Parathyroid adenoma (tissue), 2 donors: Measurements from ENCODE around the gene PIK3R1.

Experiments used
- H2AFZ ChIP-seq: fragments of 300-600 bp; sonication (generic); one replicate; pipeline ENCODE4 v1.7.0; 2017; ENCODE audit warnings: antibody characterized with exemption, mild to moderate bottlenecking
- H3K27ac ChIP-seq: fragments of 300-600 bp; sonication (generic); one replicate; pipeline ENCODE4 v1.7.0; 2017
- H3K27me3 ChIP-seq: fragments of 300-600 bp; sonication (generic); one replicate; pipeline ENCODE4 v1.7.0; 2017; ENCODE audit warnings: low read length; ENCODE audit not compliant: control insufficient read depth, insufficient read depth
- H3K36me3 ChIP-seq: fragments of 300-600 bp; sonication (generic); one replicate; pipeline ENCODE4 v1.7.0; 2017; ENCODE audit warnings: low read length; ENCODE audit not compliant: control insufficient read depth, insufficient read depth
- H3K4me1 ChIP-seq: fragments of 300-600 bp; sonication (generic); one replicate; pipeline ENCODE4 v1.7.0; 2017; ENCODE audit warnings: control low read depth
- H3K4me2 ChIP-seq: fragments of 300-600 bp; sonication (generic); one replicate; pipeline ENCODE4 v1.7.0; 2017; ENCODE audit warnings: low read length
- H3K4me3 ChIP-seq: fragments of 300-600 bp; sonication (generic); one replicate; pipeline ENCODE4 v1.7.0; 2017; ENCODE audit warnings: low read depth, low read length
- H3K79me2 ChIP-seq: fragments of 300-600 bp; sonication (generic); one replicate; pipeline ENCODE4 v1.7.0; 2017; ENCODE audit warnings: control low read depth
- H3K9ac ChIP-seq: fragments of 300-600 bp; sonication (generic); one replicate; pipeline ENCODE4 v1.7.0; 2017; ENCODE audit warnings: mild to moderate bottlenecking
- H3K9me3 ChIP-seq: fragments of 300-600 bp; sonication (generic); one replicate; pipeline ENCODE4 v1.7.0; 2017; ENCODE audit warnings: low read length; ENCODE audit not compliant: control insufficient read depth
- TF ChIP-seq, protein P1 (sequence below): fragments of 300-600 bp; sonication (generic); IDR thresholded peaks from one replicate; pipeline ENCODE4 v1.7.0; 2017; ENCODE audit warnings: antibody characterized with exemption, mild to moderate bottlenecking
- donor health status: primary hyperparathyroidism.

The PIK3R1 gene

DNA sequence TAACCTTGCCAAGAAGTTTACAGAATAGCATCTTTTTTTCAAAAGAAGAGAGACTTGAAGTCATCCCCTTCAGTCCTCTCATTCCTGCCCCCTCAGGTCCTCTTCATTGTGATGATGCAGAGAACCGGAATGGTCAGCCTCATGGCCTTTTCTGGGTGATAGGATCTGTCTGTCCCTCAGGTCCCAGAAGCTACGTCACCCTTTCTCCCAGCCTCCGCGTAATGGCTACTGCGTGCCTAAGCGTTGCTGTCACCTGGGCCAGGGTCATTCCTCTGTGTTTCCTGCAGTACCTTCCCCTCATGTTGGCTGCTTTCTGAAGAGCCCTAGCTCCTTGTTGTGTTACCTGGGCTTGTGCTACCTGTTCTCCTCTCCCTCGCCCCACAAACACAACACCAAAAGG, 4.7 kb downstream of the PIK3R1 start:
- Histone ChIP-seq H3K4me3 (no peak overlapping the region), H3K9me3 (no peaks in the 10 kb centered on the region), H3K36me3 (no peaks in the 10 kb centered on the region), H3K4me1 (peaks cover 19% of the 10 kb centered on the region), H2AFZ (no peak overlapping the region), H3K27me3 (no peaks in the 10 kb centered on the region), H3K4me2 (no peak overlapping the region), H3K27ac (no peak overlapping the region), H3K79me2 (peaks cover 68% of the 10 kb centered on the region), H3K9ac (no peak overlapping the region)
- TF ChIP-seq, protein P1, sequence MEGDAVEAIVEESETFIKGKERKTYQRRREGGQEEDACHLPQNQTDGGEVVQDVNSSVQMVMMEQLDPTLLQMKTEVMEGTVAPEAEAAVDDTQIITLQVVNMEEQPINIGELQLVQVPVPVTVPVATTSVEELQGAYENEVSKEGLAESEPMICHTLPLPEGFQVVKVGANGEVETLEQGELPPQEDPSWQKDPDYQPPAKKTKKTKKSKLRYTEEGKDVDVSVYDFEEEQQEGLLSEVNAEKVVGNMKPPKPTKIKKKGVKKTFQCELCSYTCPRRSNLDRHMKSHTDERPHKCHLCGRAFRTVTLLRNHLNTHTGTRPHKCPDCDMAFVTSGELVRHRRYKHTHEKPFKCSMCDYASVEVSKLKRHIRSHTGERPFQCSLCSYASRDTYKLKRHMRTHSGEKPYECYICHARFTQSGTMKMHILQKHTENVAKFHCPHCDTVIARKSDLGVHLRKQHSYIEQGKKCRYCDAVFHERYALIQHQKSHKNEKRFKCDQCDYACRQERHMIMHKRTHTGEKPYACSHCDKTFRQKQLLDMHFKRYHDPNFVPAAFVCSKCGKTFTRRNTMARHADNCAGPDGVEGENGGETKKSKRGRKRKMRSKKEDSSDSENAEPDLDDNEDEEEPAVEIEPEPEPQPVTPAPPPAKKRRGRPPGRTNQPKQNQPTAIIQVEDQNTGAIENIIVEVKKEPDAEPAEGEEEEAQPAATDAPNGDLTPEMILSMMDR = no peak

DNA sequence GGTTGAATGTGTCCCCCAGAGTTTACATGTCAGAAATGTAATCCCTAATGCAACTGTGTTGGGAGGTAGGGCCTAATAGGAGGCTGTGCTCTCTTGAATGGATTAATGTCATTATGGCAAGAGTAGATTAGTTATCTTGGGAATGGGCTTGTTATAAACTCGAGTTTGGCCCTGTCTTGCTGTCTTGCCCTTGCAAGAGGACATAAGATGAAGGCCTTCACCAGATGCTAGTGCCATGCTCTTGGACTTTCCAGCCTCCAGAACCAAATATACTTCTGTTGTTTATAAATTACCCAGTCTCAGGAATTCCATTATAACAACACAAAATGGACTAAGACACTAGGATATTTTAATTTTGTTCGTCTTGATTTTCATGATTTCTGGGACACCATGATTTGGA, 5.4 kb downstream of the PIK3R1 start:
- Histone ChIP-seq H3K27ac (no peak overlapping the region), H3K4me2 (no peak overlapping the region), H2AFZ (no peak overlapping the region), H3K9ac (no peak overlapping the region), H3K4me3 (no peak overlapping the region), H3K27me3 (no peaks in the 10 kb centered on the region), H3K36me3 (no peaks in the 10 kb centered on the region), H3K4me1 (peaks cover 21% of the 10 kb centered on the region), H3K79me2 (peaks cover 75% of the 10 kb centered on the region), H3K9me3 (no peaks in the 10 kb centered on the region)
- TF ChIP-seq, protein P1 = no peak

DNA sequence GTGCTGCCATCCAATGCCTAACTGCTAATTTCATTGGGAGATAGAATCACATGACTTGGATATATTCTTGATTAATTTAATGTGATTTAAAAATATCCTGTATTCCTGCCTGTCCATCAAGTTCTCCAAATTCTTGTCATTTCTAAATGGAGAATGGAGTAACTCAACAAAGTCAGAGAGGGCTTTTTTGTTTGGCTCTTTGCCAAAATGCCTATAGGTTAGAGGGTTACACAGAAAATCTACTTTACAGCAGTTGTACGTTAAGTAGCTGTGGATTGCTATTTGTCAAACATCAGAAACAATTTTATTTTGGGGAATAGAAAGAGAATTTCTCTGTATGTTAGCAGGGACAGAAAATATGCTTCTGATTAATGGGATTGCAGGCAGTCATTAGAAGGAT, 5.9 kb downstream of the PIK3R1 start:
- H3K4me2 ChIP-seq = no peak overlapping the region
- H3K9me3 ChIP-seq = no peaks in the 10 kb centered on the region
- H3K36me3 ChIP-seq = no peaks in the 10 kb centered on the region
- no peak overlapping the region for H3K9ac ChIP-seq
- no peaks in the 10 kb centered on the region for H3K27me3 ChIP-seq
- no peak overlapping the region for H2AFZ ChIP-seq
- H3K27ac ChIP-seq = no peak overlapping the region
- no peak overlapping the region for H3K4me3 ChIP-seq
- peaks cover 21% of the 10 kb centered on the region for H3K4me1 ChIP-seq
- TF ChIP-seq, protein P1 = no peak
- peaks cover 80% of the 10 kb centered on the region for H3K79me2 ChIP-seq

DNA sequence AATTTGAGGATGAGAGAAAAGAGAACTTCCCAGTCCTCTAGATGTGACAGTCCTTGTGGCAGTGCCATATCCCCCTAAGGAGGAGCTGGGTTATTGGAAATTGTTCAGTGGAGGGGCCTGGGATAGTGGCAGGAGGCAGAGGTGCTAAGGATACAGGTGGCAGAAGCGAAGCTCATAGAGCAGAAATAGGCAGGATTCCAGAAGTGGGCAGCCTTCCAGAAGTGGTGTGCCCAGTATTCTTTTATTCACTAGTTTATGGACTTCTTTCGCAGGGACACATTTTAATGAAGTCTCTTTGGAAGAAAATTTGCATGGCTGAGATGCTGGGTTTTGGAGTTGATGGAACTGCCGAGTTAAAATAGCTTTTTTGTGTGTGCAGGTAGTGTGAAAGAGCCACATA, 6.8 kb downstream of the PIK3R1 start:
- TF ChIP-seq, protein P1 = no peak
- Histone ChIP-seq H3K4me3 (no peak overlapping the region), H3K79me2 (peaks cover 82% of the 10 kb centered on the region), H3K9ac (no peak overlapping the region), H3K36me3 (no peaks in the 10 kb centered on the region), H3K9me3 (no peaks in the 10 kb centered on the region), H3K27ac (no peak overlapping the region), H2AFZ (no peak overlapping the region), H3K4me2 (no peak overlapping the region), H3K4me1 (peaks cover 21% of the 10 kb centered on the region), H3K27me3 (no peaks in the 10 kb centered on the region)

DNA sequence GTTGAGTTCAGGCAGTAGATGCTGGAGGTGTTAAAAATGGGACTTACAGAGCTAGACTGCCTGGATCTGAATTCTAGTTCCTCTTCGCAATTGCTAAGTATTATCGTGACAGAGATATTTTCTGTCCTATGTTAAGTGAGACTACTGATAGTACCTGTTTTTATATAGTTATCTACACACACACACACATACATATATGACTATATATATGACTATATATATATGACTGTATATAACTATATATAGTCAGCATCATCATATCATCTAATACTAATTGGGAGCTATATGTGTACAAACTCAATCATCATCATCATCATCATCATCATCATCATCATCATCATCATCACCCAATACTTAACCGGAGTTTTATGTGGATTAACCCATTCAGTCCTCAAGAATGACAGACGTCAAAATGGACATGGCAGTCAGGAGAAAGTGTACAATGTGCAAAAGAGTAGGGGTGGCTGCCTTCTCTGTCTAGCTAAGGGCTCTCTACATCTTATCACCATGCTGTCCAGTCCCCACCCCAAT, 7.3 kb downstream of the PIK3R1 start:
- no peak overlapping the region for H3K4me2 ChIP-seq
- no peaks in the 10 kb centered on the region for H3K36me3 ChIP-seq
- H3K4me3 ChIP-seq = no peak overlapping the region
- peaks cover 20% of the 10 kb centered on the region for H3K4me1 ChIP-seq
- no peak overlapping the region for H3K9ac ChIP-seq
- no peaks in the 10 kb centered on the region for H3K27me3 ChIP-seq
- TF ChIP-seq, protein P1 = no peak
- H2AFZ ChIP-seq = no peak overlapping the region
- H3K9me3 ChIP-seq = no peaks in the 10 kb centered on the region
- no peak overlapping the region for H3K27ac ChIP-seq
- peaks cover 81% of the 10 kb centered on the region for H3K79me2 ChIP-seq
